Subcutaneous adipose tissue (tissue), 4 donors: Measurements from ENCODE around the gene GLYAT. TPM values are rescaled to one million over a fixed set of nuclear protein-coding genes. Genes with fewer than 3 reads are reported as not detected.

Experiments used
- CTCF ChIP-seq: fragments of 450-650 bp; IDR thresholded peaks from one replicate; pipeline ENCODE4 v1.5.1; 2016; ENCODE audit warnings: low read depth, mild to moderate bottlenecking, control low read depth, antibody characterized with exemption, moderate library complexity
- total RNA-seq, 4 donors: library from RNA; depleted of rRNA; stranded (reverse); fragments of >200 nt; gene quantifications; one replicate each; pipeline ENCODE4 v1.1.0, GENCODE V29; 2016

Gene GLYAT
- total RNA-seq, 4 donors from 2014 or later, result 2.4 to 11.7 (median 6.2) TPM

GRCh38 chr11:58726737-58727414 lies 4.9 kb downstream of the GLYAT start:
- no peak for TF ChIP-seq CTCF

GRCh38 chr11:58719406-58720117 lies 12.2 kb downstream of the GLYAT start:
- TF ChIP-seq CTCF, result no peak

GRCh38 chr11:58712531-58712930 lies 19.2 kb downstream of the GLYAT start:
- no peak for TF ChIP-seq CTCF

GRCh38 chr11:58711832-58712231 lies 19.9 kb downstream of the GLYAT start:
- TF ChIP-seq CTCF, result no peak

GRCh38 chr11:58707767-58708166 lies 24.0 kb downstream of the GLYAT start:
- TF ChIP-seq CTCF, result no peak

- TF ChIP-seq CTCF, result no peak
Observed at GRCh38 chr11:58693026-58693425, 38.7 kb downstream of the GLYAT start.

GRCh38 chr11:58691675-58692074 lies 40.1 kb downstream of the GLYAT start:
- no peak for TF ChIP-seq CTCF
